CD14-positive monocyte (primary cell): ENCODE results near the gene ZCCHC14. TPM values are rescaled to one million over a fixed set of nuclear protein-coding genes. Genes with fewer than 3 reads are reported as not detected.

Experiments
- DNase-seq, 3 donors: peaks; one replicate each; pipeline ENCODE4 v3.0.0-alpha.2; 2011 to 2022
- H2AFZ ChIP-seq: 2 replicates; pipeline ENCODE4 v1.6.0; 2012; ENCODE audit warnings: mild to moderate bottlenecking, low read depth, low read length, inconsistent platforms; ENCODE audit not compliant: insufficient read depth, poor library complexity, severe bottlenecking
- H3K27ac ChIP-seq, 2 donors: 1 replicate in 1 of 2; 2 replicates in 1 of 2; pipeline ENCODE4 v1.5.1; 2012 to 2013; ENCODE audit warnings: low read length in 2 of 2, control low read depth in 1 of 2, inconsistent platforms in 1 of 2, low read depth in 1 of 2, mild to moderate bottlenecking in 1 of 2
- H3K27me3 ChIP-seq, 2 donors: one replicate each; pipeline versions ENCODE4 v1.6.0 to v1.6.1; 2011 to 2013; ENCODE audit warnings: low read length in 2 of 2; ENCODE audit not compliant: control insufficient read depth in 2 of 2, insufficient read depth in 2 of 2
- H3K36me3 ChIP-seq, 2 donors: replicated peaks in 1 of 2; 1 replicate in 1 of 2; 2 replicates in 1 of 2; pipeline versions ENCODE4 v1.5.1 to v1.6.1; 2012 to 2013; ENCODE audit warnings: low read length in 2 of 2, control low read depth in 1 of 2, inconsistent platforms in 1 of 2, mild to moderate bottlenecking in 1 of 2; ENCODE audit not compliant: insufficient read depth in 2 of 2, control insufficient read depth in 1 of 2
- H3K4me1 ChIP-seq, 2 donors: 1 replicate in 1 of 2; 2 replicates in 1 of 2; pipeline versions ENCODE4 v1.5.1 to v1.6.1; 2012 to 2013; ENCODE audit warnings: low read length in 2 of 2, control low read depth in 1 of 2, inconsistent platforms in 1 of 2, mild to moderate bottlenecking in 1 of 2, moderate library complexity in 1 of 2; ENCODE audit not compliant: insufficient read depth in 2 of 2, control insufficient read depth in 1 of 2
- H3K4me2 ChIP-seq: replicated peaks from 2 replicates; pipeline ENCODE3; 2012; ENCODE audit warnings: low read length, moderate library complexity, mild to moderate bottlenecking; ENCODE audit not compliant: poor library complexity, severe bottlenecking; ENCODE audit errors: extremely low read depth
- H3K4me3 ChIP-seq, 3 experiments: fragments of 200-600 bp in 1 of 3; sonication (generic) in 1 of 3; replicated peaks in 1 of 3; 1 replicate in 2 of 3; 2 replicates in 1 of 3; pipeline ENCODE4 v1.5.1; 2011 to 2013; ENCODE audit warnings: low read length in 3 of 3, mild to moderate bottlenecking in 3 of 3, control low read depth in 2 of 3, low read depth in 2 of 3, inconsistent platforms in 1 of 3, moderate library complexity in 1 of 3
- H3K79me2 ChIP-seq: 2 replicates; pipeline ENCODE4 v1.6.0; 2012; ENCODE audit warnings: mild to moderate bottlenecking, control low read depth, inconsistent platforms, low read length, moderate library complexity; ENCODE audit not compliant: insufficient read depth
- H3K9ac ChIP-seq: 2 replicates; pipeline ENCODE4 v1.6.0; 2017; ENCODE audit warnings: low read length, mild to moderate bottlenecking; ENCODE audit not compliant: insufficient read depth, poor library complexity, severe bottlenecking
- H3K9me3 ChIP-seq, 2 donors: replicated peaks in 1 of 2; 1 replicate in 1 of 2; 2 replicates in 1 of 2; pipeline versions ENCODE4 v1.5.1 to v1.6.1; 2012 to 2013; ENCODE audit warnings: low read length in 2 of 2, control low read depth in 1 of 2; ENCODE audit not compliant: control insufficient read depth in 1 of 2, insufficient read depth in 1 of 2
- H4K20me1 ChIP-seq: 2 replicates; pipeline ENCODE4 v1.6.0; 2012; ENCODE audit warnings: mild to moderate bottlenecking, low read length, control low read depth, moderate library complexity; ENCODE audit not compliant: insufficient read depth
- H3K27ac Mint-ChIP-seq, 7 donors: one replicate each; pipeline ENCODE4 v1.8.0; 2020; ENCODE audit warnings: mild to moderate bottlenecking in 7 of 7, mixed read lengths in 7 of 7, moderate library complexity in 6 of 7, inconsistent platforms in 2 of 7
- H3K27me3 Mint-ChIP-seq, 3 donors: one replicate each; pipeline ENCODE4 v1.8.0; 2021 to 2022; ENCODE audit warnings: low read depth in 3 of 3, mild to moderate bottlenecking in 3 of 3, mixed read lengths in 3 of 3, moderate library complexity in 3 of 3, inconsistent platforms in 1 of 3
- H3K36me3 Mint-ChIP-seq, 2 donors: one replicate each; pipeline ENCODE4 v1.8.0; 2020; ENCODE audit warnings: mixed read lengths in 2 of 2, inconsistent platforms in 1 of 2, mild to moderate bottlenecking in 1 of 2
- H3K4me1 Mint-ChIP-seq: one replicate; pipeline ENCODE4 v1.8.0; 2020; ENCODE audit warnings: mild to moderate bottlenecking, mixed read lengths
- H3K4me3 Mint-ChIP-seq, 2 donors: one replicate each; pipeline ENCODE4 v1.8.0; 2020; ENCODE audit warnings: mild to moderate bottlenecking in 2 of 2, mixed read lengths in 2 of 2, moderate library complexity in 1 of 2
- H3K9me3 Mint-ChIP-seq, 7 donors: one replicate each; pipeline ENCODE4 v1.8.0; 2020 to 2022; ENCODE audit warnings: mixed read lengths in 7 of 7, mild to moderate bottlenecking in 6 of 7, moderate library complexity in 6 of 7, inconsistent platforms in 2 of 7
- CTCF ChIP-seq: fragments of 200-600 bp; IDR thresholded peaks from one replicate; pipeline ENCODE4 v1.8.0; 2022; ENCODE audit warnings: antibody characterized with exemption, mild to moderate bottlenecking
- WGBS: methylation state at CpG from one replicate; pipeline ENCODE4 v1.1.5; 2013; ENCODE audit warnings: missing lambda C conversion rate; ENCODE audit not compliant: insufficient coverage; 5-methylcytosine and 5-hydroxymethylcytosine counted together
- intact Hi-C, 2 donors: fragments of 100-400 bp; cut with micrococcal nuclease; formaldehyde crosslinking; loops; one replicate each; pipeline versions ENCODE4 v1.15.0 to v1.15.1; 2023
- polyA plus RNA-seq, 3 donors: library from polyadenylated mRNA; depleted of rRNA in 1 of 3; unstranded in 2 of 3; stranded (reverse) in 1 of 3; fragments of 300-500 nt in 2 of 3; fragments of >200 nt in 1 of 3; fragmentation: Illumina TruSeq in 2 of 3; gene quantifications; 1 replicate in 2 of 3; 2 replicates in 1 of 3; pipeline ENCODE4 v1.2.3, GENCODE V29; 2012 to 2021

ZCCHC14 gene
- polyA plus RNA-seq, 3 donors: 0.11 to 4.0 (median 0.22) TPM

- Histone ChIP-seq H3K9ac (no peak overlapping the region), H4K20me1 (peaks cover 28% of the 10 kb centered on the region), H3K27me3 (no peaks in the 10 kb centered on the region), H3K4me1 (peaks cover 21 to 22% of the 10 kb centered on the region in 2 donors), H3K36me3 (peaks cover 3 to 29% of the 10 kb centered on the region in 2 donors), H3K79me2 (no peaks in the 10 kb centered on the region), H3K9me3 (no peaks in the 10 kb centered on the region), H3K4me3 (no peak overlapping the region), H2AFZ (no peak overlapping the region), H3K4me2 (no peak overlapping the region), H3K27ac (no peak overlapping the region)
- Mint-ChIP-seq H3K4me1 (peaks cover 28% of the 10 kb centered on the region), H3K27me3 (peaks cover 0 to 7% (median 6%) of the 10 kb centered on the region in 3 donors), H3K9me3 (no peaks in the 10 kb centered on the region), H3K4me3 (no peak overlapping the region), H3K27ac (no peak overlapping the region), H3K36me3 (peaks cover 31 to 32% of the 10 kb centered on the region in 2 donors)
- no peak for TF ChIP-seq CTCF
- no CpG with 5 or more reads among the region's 10 CpGs for WGBS
- DNase-seq: no peak
- intact Hi-C loops: loop anchor here in 1 of 2 donors (5.0 kb wide), 1 partner anchor 46 kb away; no protein-coding TSS in a partner anchor
Observed at GRCh38 chr16:87460936-87461335, 31.9 kb downstream of the ZCCHC14 start.

- Histone ChIP-seq H3K4me3 (no peak overlapping the region), H3K9ac (no peak overlapping the region), H3K79me2 (no peaks in the 10 kb centered on the region), H2AFZ (no peak overlapping the region), H3K36me3 (peaks cover 3 to 29% of the 10 kb centered on the region in 2 donors), H3K27me3 (no peaks in the 10 kb centered on the region), H4K20me1 (peaks cover 20% of the 10 kb centered on the region), H3K27ac (no peak overlapping the region), H3K9me3 (no peaks in the 10 kb centered on the region), H3K4me1 (peaks cover 10 to 11% of the 10 kb centered on the region in 2 donors), H3K4me2 (no peak overlapping the region)
- no peak for DNase-seq
- Mint-ChIP-seq H3K36me3 (peaks cover 32% of the 10 kb centered on the region in 2 donors), H3K4me1 (peaks cover 17% of the 10 kb centered on the region), H3K27ac (no peak overlapping the region), H3K9me3 (no peaks in the 10 kb centered on the region), H3K27me3 (peaks cover 0 to 6% (median 6%) of the 10 kb centered on the region in 3 donors), H3K4me3 (no peak overlapping the region)
- TF ChIP-seq CTCF: no peak
- intact Hi-C loops: loop anchor here in 1 of 2 donors (5.0 kb wide), 1 partner anchor 47 kb away; no protein-coding TSS in a partner anchor
- WGBS: 98% methylated on average over 6 of the region's 9 CpGs
Observed at GRCh38 chr16:87459833-87460232, 33.0 kb downstream of the ZCCHC14 start.
